Measurements from ENCODE around the gene APBA2.

- TF ChIP-seq CTCF (conservative IDR thresholded peaks at IDR 0.05; ENCODE audit: low read depth, low read length) (no peak), EZH2 (IDR thresholded peaks at IDR 0.05; ENCODE audit: borderline replicate concordance, low read depth, low read length, poor library complexity, severe bottlenecking) (no peak)
These were observed 58.5 kb downstream of the APBA2 start for GRCh38 chr15:28944286-28944685.
